T-helper 22 cell (primary cell): ENCODE results near the gene ABCA12.
"Not testable (repeated sequence)": the region's sequence is repeated elsewhere in the genome, so short reads cannot be mapped to it uniquely, and the experiment has no call there.

Experiments used
- DNase-seq: peaks from one replicate; pipeline ENCODE4 v3.0.0-alpha.2; 2020; ENCODE audit warnings: low read depth

Gene ABCA12, protein sequence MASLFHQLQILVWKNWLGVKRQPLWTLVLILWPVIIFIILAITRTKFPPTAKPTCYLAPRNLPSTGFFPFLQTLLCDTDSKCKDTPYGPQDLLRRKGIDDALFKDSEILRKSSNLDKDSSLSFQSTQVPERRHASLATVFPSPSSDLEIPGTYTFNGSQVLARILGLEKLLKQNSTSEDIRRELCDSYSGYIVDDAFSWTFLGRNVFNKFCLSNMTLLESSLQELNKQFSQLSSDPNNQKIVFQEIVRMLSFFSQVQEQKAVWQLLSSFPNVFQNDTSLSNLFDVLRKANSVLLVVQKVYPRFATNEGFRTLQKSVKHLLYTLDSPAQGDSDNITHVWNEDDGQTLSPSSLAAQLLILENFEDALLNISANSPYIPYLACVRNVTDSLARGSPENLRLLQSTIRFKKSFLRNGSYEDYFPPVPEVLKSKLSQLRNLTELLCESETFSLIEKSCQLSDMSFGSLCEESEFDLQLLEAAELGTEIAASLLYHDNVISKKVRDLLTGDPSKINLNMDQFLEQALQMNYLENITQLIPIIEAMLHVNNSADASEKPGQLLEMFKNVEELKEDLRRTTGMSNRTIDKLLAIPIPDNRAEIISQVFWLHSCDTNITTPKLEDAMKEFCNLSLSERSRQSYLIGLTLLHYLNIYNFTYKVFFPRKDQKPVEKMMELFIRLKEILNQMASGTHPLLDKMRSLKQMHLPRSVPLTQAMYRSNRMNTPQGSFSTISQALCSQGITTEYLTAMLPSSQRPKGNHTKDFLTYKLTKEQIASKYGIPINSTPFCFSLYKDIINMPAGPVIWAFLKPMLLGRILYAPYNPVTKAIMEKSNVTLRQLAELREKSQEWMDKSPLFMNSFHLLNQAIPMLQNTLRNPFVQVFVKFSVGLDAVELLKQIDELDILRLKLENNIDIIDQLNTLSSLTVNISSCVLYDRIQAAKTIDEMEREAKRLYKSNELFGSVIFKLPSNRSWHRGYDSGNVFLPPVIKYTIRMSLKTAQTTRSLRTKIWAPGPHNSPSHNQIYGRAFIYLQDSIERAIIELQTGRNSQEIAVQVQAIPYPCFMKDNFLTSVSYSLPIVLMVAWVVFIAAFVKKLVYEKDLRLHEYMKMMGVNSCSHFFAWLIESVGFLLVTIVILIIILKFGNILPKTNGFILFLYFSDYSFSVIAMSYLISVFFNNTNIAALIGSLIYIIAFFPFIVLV (N-terminal part only)

DNA sequence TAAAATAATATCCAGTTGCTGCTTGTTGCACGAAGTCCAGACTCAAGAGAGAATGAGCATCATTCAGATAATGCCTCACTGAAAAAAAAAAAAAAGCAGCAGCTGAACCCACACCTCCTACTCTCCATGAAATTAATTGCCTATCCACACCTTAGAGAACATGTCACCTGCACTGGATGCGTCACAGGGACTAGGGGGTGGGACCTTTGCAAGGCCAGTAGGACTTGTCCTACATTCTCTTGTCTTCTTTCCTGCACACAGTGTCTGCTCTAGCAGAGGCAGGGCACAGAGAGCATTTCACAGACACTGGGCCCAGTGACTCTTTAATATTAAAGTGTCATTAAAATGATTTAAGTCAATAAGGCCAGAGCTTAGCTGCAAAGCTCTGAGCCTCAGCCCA, at the start of gene ABCA12:
TSS of gene ABCA12 (minus strand) at position 148 of the 400 bp plus-strand sequence. CDS start 418 bp downstream, outside the sequence.
- DNase-seq = no peak

DNA sequence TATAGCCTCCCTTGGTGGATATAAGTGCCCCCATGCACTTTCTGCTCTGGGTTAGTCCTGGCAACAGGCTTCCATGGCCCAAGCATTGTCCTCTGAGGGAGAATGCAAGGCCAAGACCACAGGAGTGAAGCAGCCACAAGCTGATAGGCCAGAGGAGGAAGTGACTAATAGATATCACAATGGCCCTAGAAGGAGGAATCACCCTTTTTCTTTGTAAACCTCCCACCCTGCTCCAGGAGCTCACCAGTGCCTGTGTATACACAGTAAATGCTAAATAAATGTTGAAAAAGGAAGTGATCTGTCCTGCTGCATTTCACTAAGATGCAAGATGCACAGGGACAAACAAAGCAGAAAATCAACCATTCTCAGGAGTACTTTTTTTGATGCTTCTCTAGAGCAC, 49.7 kb upstream of the ABCA12 start:
- no peak for DNase-seq

- DNase-seq = no peak
Measured at GRCh38 chr2:215186021-215186420, 47.6 kb upstream of the ABCA12 start.

- no peak for DNase-seq
Measured at GRCh38 chr2:215178121-215178520, 39.7 kb upstream of the ABCA12 start.

DNA sequence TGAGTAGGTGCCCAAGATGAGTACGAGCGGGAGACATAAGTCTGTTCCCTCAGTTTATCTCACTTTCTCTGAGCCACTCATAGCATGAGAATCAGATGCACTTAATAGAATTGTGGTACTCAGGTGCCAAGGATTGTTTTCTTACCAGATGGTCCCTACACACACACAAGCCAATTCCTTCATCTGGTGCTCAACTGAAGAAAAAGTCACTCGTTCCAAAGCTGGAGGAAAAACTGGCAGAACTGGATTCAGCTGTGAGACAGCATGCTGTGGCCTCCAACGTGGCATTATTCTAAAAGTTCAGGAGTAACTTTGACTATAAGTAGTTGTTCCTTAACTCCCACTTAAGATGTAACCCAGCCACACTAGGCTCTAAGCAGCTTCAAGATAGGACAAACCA, 33.4 kb upstream of the ABCA12 start:
- no peak for DNase-seq

DNA sequence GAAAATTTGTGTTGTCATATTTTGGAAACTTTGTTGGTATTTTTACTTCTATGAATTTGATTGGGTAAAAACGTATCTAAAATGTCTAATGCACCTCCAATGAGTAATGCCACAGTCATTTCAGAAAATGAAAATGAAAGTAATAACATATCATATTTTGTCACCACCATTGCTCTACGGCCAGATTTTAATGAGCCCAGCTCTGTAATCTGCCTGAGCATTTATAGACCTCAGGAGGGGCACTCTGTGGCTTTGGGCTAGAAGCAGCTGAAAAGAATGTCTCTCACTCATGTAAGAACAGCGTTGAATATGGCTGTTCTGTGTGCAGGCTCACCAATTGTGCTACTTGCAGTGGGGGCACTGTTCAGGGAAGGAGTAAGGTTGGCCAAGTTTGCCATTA, 32.7 kb upstream of the ABCA12 start:
- DNase-seq = no peak

DNA sequence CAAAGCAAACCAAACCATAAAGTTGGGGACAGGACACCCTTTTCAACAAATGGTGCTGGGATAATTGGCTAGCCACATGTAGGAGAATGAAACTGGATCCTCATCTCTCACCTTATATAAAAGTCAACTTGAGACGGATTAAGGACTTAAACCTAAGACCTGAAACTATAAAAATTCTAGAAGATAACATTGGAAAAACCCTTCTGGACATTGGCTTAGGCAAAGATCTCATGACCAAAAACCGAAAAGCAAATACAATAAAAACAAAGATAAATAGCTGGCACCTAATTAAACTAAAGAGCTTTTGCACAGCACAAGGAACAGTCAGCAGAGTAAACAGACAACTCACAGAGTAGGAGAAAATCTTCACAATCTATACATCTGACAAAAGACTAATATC, 28.1 kb upstream of the ABCA12 start:
- not testable (repeated sequence) for DNase-seq

DNA sequence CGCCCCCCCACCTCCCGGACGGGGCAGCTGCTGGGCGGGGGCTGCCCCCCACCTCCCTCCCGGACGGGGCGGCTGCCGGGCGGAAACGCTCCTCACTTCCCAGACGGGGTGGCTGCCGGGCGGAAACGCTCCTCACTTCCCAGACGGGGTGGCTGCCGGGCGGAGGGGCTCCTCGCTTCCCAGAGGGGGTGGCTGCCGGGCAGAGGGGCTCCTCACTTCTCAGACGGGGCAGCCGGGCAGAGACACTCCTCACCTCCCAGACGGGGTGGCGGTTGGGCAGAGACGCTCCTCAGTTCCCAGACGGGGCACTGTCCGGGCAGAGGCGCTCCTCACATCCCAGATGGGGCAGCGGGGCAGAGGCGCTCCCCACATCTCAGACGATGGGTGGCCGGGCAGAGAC, 24.9 kb upstream of the ABCA12 start:
- not testable (repeated sequence) for DNase-seq

- no peak for DNase-seq
Measured at GRCh38 chr2:215161301-215161829, 22.9 kb upstream of the ABCA12 start.

- DNase-seq = no peak
Measured at GRCh38 chr2:215160081-215160480, 21.7 kb upstream of the ABCA12 start.

DNA sequence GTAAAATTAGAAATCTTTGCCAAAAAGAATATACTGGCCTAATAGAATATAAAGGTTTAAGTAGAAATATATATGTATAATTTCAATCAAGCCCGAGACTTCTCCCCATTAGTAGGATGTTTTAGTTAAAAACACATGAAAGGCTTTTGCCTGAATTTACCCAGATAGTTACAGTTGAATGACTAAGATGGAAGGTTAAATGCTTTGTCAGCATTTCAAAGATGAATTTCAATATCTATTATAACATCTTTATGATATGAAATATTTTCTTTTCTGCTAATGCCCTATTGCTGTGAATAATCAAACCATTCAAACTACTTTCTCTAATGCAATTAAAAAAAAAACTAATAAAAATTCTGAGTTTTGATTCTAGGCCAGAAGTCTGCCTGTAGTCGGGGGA, 18.0 kb upstream of the ABCA12 start:
- DNase-seq = no peak

- no peak for DNase-seq
Measured at GRCh38 chr2:215149894-215150293, 11.5 kb upstream of the ABCA12 start.

GRCh38 chr2:215149486-215149885, 11.1 kb upstream of the ABCA12 start:
- no peak for DNase-seq

GRCh38 chr2:215149060-215149459, 10.6 kb upstream of the ABCA12 start:
- no peak for DNase-seq

DNA sequence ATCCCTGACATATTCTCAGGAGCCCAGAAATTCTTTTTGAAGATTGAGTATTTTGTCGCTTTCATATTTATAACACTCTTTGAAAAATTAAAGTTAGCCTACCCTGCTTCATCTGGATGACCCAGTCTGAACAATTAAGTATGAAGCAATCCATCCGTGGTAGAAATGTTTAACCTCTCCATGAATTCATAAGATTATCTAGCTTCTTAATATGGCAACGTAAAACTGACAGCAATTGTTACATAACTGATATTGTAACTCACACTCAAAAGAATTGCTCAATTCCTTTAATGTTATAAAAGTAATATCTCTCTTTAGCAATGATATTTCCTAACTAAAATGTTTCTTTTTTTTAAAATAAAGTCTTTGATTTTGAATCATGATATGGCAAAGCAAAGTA, 7.2 kb upstream of the ABCA12 start:
- DNase-seq = no peak

DNA sequence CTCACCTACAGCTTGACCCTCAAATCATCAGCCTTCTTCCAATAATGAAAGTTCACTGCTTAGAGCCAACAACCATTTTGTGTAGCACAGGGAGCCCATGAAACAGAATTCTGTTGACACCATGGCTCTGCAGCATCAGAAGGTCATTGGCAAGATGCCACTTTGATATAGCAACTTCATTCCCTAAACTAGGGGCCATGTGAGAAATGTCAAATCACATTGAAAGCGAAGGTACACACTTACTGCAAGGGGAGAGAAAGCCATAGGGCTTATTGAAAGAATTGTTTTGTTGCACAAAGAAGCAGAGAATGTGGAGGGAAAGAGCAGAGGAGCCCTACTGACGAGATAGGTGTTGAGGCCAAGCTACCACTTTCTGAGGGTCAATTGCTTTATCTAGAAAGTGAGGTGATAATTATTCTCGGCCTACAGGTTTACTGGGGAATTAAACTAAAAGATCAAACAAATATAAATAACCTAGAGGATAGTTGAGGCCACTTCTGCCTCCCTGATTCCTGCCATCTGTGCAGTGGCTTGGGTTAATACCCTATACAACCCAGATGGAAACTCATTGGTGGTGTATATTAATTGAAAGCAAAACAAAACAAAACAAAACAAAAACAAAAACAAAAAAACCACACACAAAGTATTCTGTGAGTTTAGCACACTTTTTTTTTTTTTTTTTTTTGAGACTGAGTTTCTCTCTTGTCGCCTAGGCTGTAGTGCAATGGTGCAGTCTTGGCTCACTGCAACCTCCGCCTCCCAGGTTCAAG, 5.9 kb upstream of the ABCA12 start:
- no peak for DNase-seq

- DNase-seq = no peak
Measured at GRCh38 chr2:215143458-215143857, 5.0 kb upstream of the ABCA12 start.

GRCh38 chr2:215141706-215142105, 3.3 kb upstream of the ABCA12 start:
- no peak for DNase-seq

DNA sequence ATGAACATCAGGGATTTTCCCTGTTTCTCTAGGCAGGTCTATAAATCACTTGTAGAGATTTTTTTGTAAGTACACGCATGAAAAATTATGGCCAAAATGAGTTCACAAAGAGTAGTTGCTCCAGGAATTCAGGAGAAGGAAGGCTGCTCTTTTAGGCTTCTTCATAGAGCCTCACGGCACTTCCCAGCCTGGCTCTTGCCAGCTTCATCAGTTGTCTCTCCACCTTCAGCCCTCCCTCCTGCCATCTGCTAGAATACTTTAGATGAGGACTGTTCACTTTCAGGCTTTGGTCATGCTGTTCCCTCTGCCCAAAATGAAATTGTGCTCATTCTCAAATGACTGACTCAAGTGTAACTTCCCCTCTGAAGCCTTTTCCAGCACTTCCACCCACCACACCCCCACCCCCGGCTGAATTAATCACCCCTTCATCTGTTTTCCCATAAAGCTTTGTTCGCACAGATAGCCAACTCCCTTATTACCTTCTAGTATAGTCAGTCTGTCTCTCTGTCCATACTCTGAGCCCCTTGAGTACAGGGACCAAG, 1.8 kb upstream of the ABCA12 start:
- DNase-seq = no peak

DNA sequence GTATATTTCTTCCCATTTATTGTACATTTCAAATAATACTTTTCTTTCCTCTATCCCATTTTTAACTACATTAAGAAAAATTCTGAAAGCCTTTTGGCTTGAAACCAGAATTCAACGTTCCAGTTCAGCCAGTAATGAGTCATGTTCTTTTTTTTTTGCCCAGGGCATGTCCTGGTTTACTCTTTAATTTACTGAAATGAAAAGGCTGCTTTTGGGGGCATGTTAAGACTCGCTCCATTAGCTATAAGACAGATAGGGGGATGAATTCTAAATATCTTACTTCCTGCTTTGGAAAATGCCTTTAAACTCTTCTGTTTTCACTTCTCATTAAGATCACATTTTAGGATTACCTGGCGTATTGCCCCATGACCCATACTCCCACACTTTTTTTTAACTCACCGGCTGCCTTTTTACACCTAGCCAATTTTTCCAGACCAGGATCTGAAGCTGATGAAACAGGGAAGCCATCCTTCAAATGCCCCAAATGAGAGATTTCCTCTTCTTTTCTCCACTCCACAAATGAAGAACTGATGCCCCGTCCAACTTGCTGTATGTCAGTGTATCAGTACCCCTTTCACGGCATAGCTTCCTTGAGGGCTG, 585 bp downstream of the ABCA12 start:
- no peak for DNase-seq

DNA sequence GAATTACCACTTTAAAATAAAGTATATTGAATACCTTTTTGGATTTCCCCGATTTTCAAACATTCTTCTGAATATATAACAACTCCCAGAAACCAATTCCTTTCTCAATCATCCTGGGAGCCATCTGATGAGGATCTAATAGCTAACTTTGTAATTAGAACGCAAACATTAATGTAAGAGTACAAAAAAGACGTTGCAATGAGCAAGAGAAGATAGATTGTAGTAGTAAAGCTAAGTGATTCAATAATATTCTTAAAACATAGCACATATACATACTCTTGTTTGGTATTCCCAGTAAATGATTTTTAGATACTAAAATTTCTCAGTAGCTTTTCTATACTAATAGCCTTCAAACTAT, 1.1 kb downstream of the ABCA12 start:
- no peak for DNase-seq
